Endodermal cell (in vitro differentiated cells): ENCODE results near the gene TSSC4. TPM values are rescaled to one million over a fixed set of nuclear protein-coding genes. Genes with fewer than 3 reads are reported as not detected.

Experiments used
- DNase-seq: peaks from one replicate; pipeline ENCODE4 v3.0.0-alpha.2; 2017
- H3K27ac ChIP-seq: 2 replicates; pipeline ENCODE4 v1.5.1; 2013; ENCODE audit warnings: mild to moderate bottlenecking, low read depth, low read length, moderate library complexity
- H3K27me3 ChIP-seq: 2 replicates; pipeline ENCODE4 v1.6.1; 2013; ENCODE audit warnings: mild to moderate bottlenecking, low read length, moderate library complexity; ENCODE audit not compliant: insufficient read depth, control insufficient read depth, poor library complexity, severe bottlenecking
- H3K36me3 ChIP-seq: 2 replicates; pipeline ENCODE4 v1.7.0; 2013; ENCODE audit warnings: mild to moderate bottlenecking, low read length, moderate library complexity; ENCODE audit not compliant: control insufficient read depth, insufficient read depth
- H3K4me1 ChIP-seq: one replicate; pipeline ENCODE4 v1.7.0; 2013; ENCODE audit warnings: low read length; ENCODE audit not compliant: control insufficient read depth, insufficient read depth
- H3K4me3 ChIP-seq: 2 replicates; pipeline ENCODE4 v1.5.1; 2013; ENCODE audit warnings: mild to moderate bottlenecking, low read length, moderate library complexity
- H3K9ac ChIP-seq: 2 replicates; pipeline ENCODE4 v1.6.1; 2013; ENCODE audit warnings: mild to moderate bottlenecking, low read length, moderate library complexity; ENCODE audit not compliant: poor library complexity, severe bottlenecking; ENCODE audit errors: extremely low read depth
- H3K9me3 ChIP-seq: 2 replicates; pipeline ENCODE4 v1.6.1; 2013; ENCODE audit warnings: mild to moderate bottlenecking, low read length, moderate library complexity; ENCODE audit not compliant: control insufficient read depth
- H3K27ac Mint-ChIP-seq: 2 replicates; pipeline ENCODE4 v1.8.0; 2020; ENCODE audit warnings: mixed read lengths
- H3K27me3 Mint-ChIP-seq: 2 replicates; pipeline ENCODE4 v1.8.0; 2021; ENCODE audit warnings: mild to moderate bottlenecking, mixed read lengths; ENCODE audit not compliant: insufficient read depth
- H3K36me3 Mint-ChIP-seq: 2 replicates; pipeline ENCODE4 v1.8.0; 2020; ENCODE audit warnings: low read depth, mixed read lengths
- H3K4me1 Mint-ChIP-seq: 2 replicates; pipeline ENCODE4 v1.8.0; 2020; ENCODE audit warnings: mixed read lengths
- H3K4me3 Mint-ChIP-seq: 2 replicates; pipeline ENCODE4 v1.8.0; 2020; ENCODE audit warnings: mild to moderate bottlenecking, moderate library complexity, mixed read lengths
- H3K9me3 Mint-ChIP-seq: 2 replicates; pipeline ENCODE4 v1.8.0; 2020; ENCODE audit warnings: mild to moderate bottlenecking, mixed read lengths
- WGBS, 2 experiments: methylation state at CpG; one replicate each; pipeline versions ENCODE4 v1.1.5 to v1.1.7; 2013; ENCODE audit warnings: missing lambda C conversion rate in 2 of 2, mixed read lengths in 1 of 2; ENCODE audit not compliant: insufficient coverage in 1 of 2, insufficient read length in 1 of 2; 5-methylcytosine and 5-hydroxymethylcytosine counted together
- total RNA-seq, 2 donors: library from RNA; stranded (reverse); fragmentation: NEBNext Ultra II Directional in 1 of 2; extraction: Animal tissue kit (Norgen Biotek cat#: 25700) in 1 of 2; gene quantifications; 2 replicates in 1 of 2; 3 replicates in 1 of 2; pipeline ENCODE4 v1.2.1, GENCODE V29; 2021
- TF ChIP-seq, protein P1 (sequence below): fragments of 200-600 bp; sonication (generic); conservative IDR thresholded peaks from 2 replicates; pipeline ENCODE4 v1.5.0; 2021; ENCODE audit warnings: antibody characterized with exemption, mild to moderate bottlenecking

Gene TSSC4
- total RNA-seq, 2 donors from 2014 or later: 47.2 to 51.1 TPM

DNA sequence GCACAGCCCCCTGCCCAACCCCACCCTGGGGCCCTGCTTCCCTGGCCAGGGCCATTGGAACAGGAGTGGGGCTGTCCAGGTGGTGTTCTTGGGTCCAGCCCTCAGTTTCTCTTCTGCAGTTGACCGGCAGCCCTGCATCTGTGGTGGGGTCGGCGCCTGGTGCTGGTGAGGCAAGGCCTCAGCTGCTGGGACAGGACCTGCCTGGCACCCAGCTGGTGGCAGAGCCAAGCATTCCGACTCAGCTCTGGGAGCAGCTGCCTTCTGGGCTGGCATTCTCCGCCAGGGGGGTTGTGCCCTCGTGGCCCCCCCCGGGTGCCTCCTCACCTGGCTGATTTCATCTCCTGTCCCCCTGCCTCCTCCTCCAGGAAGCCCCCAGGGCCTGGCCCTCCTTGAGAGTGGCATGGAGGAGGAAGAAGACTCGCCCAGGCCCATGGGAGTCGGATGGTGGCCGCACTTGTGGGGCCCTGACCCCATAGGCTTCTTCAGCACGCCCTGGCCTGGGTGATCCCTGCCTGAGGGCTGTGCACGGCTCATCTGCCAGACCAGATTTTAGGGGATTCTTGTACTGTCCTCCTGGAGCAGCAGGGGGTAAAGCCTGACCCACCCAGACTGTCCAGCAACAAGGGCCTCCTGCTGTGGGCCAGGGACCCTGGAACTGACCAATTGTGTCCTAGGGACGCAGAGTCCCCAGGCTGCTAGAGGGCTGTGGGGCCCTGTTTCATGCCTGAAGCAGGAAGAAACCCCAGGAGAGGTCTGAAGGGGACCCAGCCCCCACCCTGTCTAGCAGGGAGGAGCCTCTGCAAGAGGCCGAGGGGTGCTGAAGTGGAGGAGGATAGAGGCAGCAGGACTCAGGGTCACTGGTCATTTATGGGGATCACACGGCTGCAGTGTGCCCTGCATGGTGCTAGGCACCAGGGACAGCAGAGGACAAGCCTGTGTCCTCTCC, 11.8 kb upstream of the TSSC4 start:
- H3K27ac Mint-ChIP-seq: peak overlapping the region; percentile 66
- H3K4me3 Mint-ChIP-seq: no peak overlapping the region
- Histone ChIP-seq H3K9ac (no peak overlapping the region), H3K4me1 (no peaks in the 10 kb centered on the region), H3K4me3 (no peak overlapping the region), H3K27me3 (no peaks in the 10 kb centered on the region), H3K9me3 (no peaks in the 10 kb centered on the region), H3K27ac (no peak overlapping the region), H3K36me3 (peaks cover 4% of the 10 kb centered on the region)
- H3K9me3 Mint-ChIP-seq: no peaks in the 10 kb centered on the region
- WGBS, 2 experiments: 86 to 91% methylated on average over 9 to 15 of the region's 15 CpGs
- no peak for DNase-seq
- TF ChIP-seq, protein P1, sequence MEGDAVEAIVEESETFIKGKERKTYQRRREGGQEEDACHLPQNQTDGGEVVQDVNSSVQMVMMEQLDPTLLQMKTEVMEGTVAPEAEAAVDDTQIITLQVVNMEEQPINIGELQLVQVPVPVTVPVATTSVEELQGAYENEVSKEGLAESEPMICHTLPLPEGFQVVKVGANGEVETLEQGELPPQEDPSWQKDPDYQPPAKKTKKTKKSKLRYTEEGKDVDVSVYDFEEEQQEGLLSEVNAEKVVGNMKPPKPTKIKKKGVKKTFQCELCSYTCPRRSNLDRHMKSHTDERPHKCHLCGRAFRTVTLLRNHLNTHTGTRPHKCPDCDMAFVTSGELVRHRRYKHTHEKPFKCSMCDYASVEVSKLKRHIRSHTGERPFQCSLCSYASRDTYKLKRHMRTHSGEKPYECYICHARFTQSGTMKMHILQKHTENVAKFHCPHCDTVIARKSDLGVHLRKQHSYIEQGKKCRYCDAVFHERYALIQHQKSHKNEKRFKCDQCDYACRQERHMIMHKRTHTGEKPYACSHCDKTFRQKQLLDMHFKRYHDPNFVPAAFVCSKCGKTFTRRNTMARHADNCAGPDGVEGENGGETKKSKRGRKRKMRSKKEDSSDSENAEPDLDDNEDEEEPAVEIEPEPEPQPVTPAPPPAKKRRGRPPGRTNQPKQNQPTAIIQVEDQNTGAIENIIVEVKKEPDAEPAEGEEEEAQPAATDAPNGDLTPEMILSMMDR: no peak
- no peaks in the 10 kb centered on the region for H3K4me1 Mint-ChIP-seq
- peaks cover 17% of the 10 kb centered on the region for H3K36me3 Mint-ChIP-seq
- H3K27me3 Mint-ChIP-seq: no peaks in the 10 kb centered on the region

DNA sequence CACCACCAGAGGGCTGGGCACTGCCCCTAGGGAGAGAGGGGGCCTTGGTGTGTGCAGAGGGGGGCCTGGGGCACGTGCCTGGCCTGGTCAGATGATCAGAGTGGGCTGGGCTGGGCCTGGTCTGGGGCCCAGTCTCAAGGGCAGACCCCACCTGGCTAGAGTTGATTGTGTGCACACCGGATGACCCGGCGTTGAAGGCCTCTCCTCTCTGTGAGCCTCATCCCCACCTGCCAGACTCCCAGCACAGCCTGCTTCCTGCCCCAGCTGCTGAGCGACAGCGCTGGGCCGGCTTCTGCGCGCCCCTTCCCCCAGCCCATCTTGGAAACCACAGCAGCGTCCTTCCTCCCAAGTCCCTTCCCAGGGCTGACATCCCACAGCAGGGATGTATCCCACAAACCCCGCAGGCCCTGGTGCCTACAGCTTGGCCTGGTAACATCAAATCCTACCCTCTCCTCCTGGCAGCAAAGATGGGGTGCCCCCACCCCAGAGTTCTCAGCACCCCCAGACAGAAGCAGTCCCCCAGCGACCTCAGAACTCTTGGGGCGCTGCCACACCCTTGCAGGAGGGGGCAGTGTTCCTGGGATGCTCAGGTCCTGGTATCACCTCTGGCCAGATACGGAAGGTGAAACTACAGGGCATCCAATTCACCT, 11.0 kb upstream of the TSSC4 start:
- Mint-ChIP-seq H3K27me3 (no peaks in the 10 kb centered on the region), H3K4me3 (no peak overlapping the region), H3K4me1 (no peaks in the 10 kb centered on the region), H3K36me3 (peaks cover 17% of the 10 kb centered on the region), H3K9me3 (no peaks in the 10 kb centered on the region), H3K27ac (peak overlapping the region; percentile 68)
- H3K4me3 ChIP-seq: no peak overlapping the region
- TF ChIP-seq, protein P1: peak; percentile 46
- no peak for DNase-seq
- no peaks in the 10 kb centered on the region for H3K27me3 ChIP-seq
- H3K9ac ChIP-seq: no peak overlapping the region
- no peaks in the 10 kb centered on the region for H3K9me3 ChIP-seq
- H3K4me1 ChIP-seq: no peaks in the 10 kb centered on the region
- H3K27ac ChIP-seq: no peak overlapping the region
- WGBS, 2 experiments: 83 to 84% methylated on average over 10 to 14 of the region's 14 CpGs
- H3K36me3 ChIP-seq: peaks cover 8% of the 10 kb centered on the region

- Mint-ChIP-seq H3K36me3 (peaks cover 17% of the 10 kb centered on the region), H3K4me1 (no peaks in the 10 kb centered on the region), H3K27me3 (no peaks in the 10 kb centered on the region), H3K4me3 (no peak overlapping the region), H3K9me3 (no peaks in the 10 kb centered on the region), H3K27ac (peak overlapping the region; percentile 68)
- H3K9me3 ChIP-seq: no peaks in the 10 kb centered on the region
- DNase-seq: no peak
- no peak overlapping the region for H3K27ac ChIP-seq
- H3K4me3 ChIP-seq: no peak overlapping the region
- H3K9ac ChIP-seq: no peak overlapping the region
- H3K27me3 ChIP-seq: no peaks in the 10 kb centered on the region
- WGBS, 2 experiments: 89% methylated on average over 6 to 23 of the region's 23 CpGs
- no peaks in the 10 kb centered on the region for H3K4me1 ChIP-seq
- peaks cover 8% of the 10 kb centered on the region for H3K36me3 ChIP-seq
- TF ChIP-seq, protein P1: no peak
Observed at GRCh38 chr11:2390091-2390724, 10.3 kb upstream of the TSSC4 start.
